Measurements from ENCODE around the gene NLN.
"Not testable (repeated sequence)": the region's sequence is repeated elsewhere in the genome, so short reads cannot be mapped to it uniquely, and the experiment has no call there.

DNA sequence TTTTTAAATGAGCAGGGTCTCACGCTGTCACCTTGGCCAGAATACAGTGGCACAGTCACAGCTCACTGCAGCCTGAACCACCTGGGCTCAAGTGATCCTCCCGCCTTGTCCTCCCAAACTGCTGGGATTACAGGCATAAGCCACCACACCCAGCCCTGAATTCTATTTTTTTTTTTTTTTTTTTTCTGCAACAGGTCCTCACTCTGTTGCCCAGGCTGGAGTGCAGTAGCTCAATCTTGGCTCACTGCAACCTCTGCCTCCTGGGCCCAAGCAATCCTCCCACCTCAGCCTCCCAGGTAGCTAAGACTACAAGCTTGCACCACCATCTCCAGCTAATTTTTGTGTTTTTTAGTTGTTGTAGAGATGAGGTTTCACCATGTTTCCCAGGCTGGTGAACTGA, 51.0 kb downstream of the NLN start:
- TF ChIP-seq CTCF, POLR2A, POLR2AphosphoS5, EP300 (IDR thresholded peaks at IDR 0.05): not testable (repeated sequence)
